PC-9 (cell line): ENCODE data around the gene MYO7B. TPM values are rescaled to one million over a fixed set of nuclear protein-coding genes. Genes with fewer than 3 reads are reported as not detected.
A peak's percentile ranks its signal among the peaks of the same experiment; 100 is the strongest.

Experiments
- Bru-seq: library from RNA; stranded (reverse); fragments of 400-500 nt; gene quantifications from one replicate; lab custom pipeline; 2021; lab: Mats Ljungman, UMichigan
- BruChase-seq, 2 experiments: library from RNA; stranded (reverse); fragments of 400-500 nt; gene quantifications; one replicate each; lab custom pipeline; 2021; lab: Mats Ljungman, UMichigan
- BruUV-seq: library from RNA; stranded (reverse); fragments of 400-500 nt; replicated peaks from 2 replicates; lab custom pipeline; 2021; lab: Mats Ljungman, UMichigan
- CTCF ChIA-PET: fragments of 300-600 bp; sonication (Branson Sonifier 250); formaldehyde crosslinking; loops from one replicate; lab custom pipeline; 2022; ENCODE audit warnings: antibody characterized with exemption; lab: Charles Lee
- POLR2A ChIA-PET: fragments of 300-600 bp; sonication (Branson Sonifier 250); formaldehyde crosslinking; loops from one replicate; lab custom pipeline; 2022; ENCODE audit warnings: antibody characterized with exemption; ENCODE audit not compliant: unreplicated experiment; lab: Charles Lee
- DNase-seq, 2 experiments: peaks; one replicate each; pipeline versions ENCODE4 v3.0.0 to v3.0.0-alpha.2; 2015 to 2022; ENCODE audit warnings: mixed read lengths in 1 of 2
- H2AFZ ChIP-seq: fragments of 200-600 bp; sonication (generic); 2 replicates; pipeline ENCODE4 v1.8.1; 2017; ENCODE audit warnings: antibody characterized with exemption
- H3F3A ChIP-seq: fragments of 200-600 bp; sonication (generic); 2 replicates; pipeline ENCODE4 v1.8.1; 2017; ENCODE audit warnings: antibody characterized with exemption, mild to moderate bottlenecking, low read depth; ENCODE audit not compliant: insufficient read depth
- H3K27ac ChIP-seq: fragments of 200-600 bp; sonication (generic); 2 replicates; pipeline ENCODE4 v1.6.1; 2016; ENCODE audit warnings: mixed run types
- H3K27me3 ChIP-seq: fragments of 200-600 bp; sonication (generic); 2 replicates; pipeline ENCODE4 v1.6.1; 2016; ENCODE audit warnings: low read depth, mixed run types; ENCODE audit not compliant: insufficient read depth
- H3K36me3 ChIP-seq: fragments of 200-600 bp; sonication (generic); 2 replicates; pipeline ENCODE4 v1.6.1; 2016; ENCODE audit warnings: low read depth, mixed run types
- H3K4me1 ChIP-seq: fragments of 200-600 bp; sonication (generic); replicated peaks from 2 replicates; pipeline ENCODE4 v1.6.1; 2016; ENCODE audit warnings: mixed run types; ENCODE audit not compliant: insufficient read depth
- H3K4me2 ChIP-seq: fragments of 200-600 bp; sonication (generic); 2 replicates; pipeline ENCODE4 v1.6.1; 2017; ENCODE audit warnings: mixed run types
- H3K4me3 ChIP-seq: fragments of 200-600 bp; sonication (generic); 2 replicates; pipeline ENCODE4 v1.6.1; 2016; ENCODE audit warnings: mixed run types
- H3K79me2 ChIP-seq: fragments of 200-600 bp; sonication (generic); 2 replicates; pipeline ENCODE4 v1.6.1; 2017; ENCODE audit warnings: low read depth, mixed run types
- H3K9me2 ChIP-seq: fragments of 200-600 bp; sonication (generic); 2 replicates; pipeline ENCODE4 v1.8.1; 2017; ENCODE audit warnings: mild to moderate bottlenecking; ENCODE audit not compliant: insufficient read depth
- H3K9me3 ChIP-seq: fragments of 200-600 bp; sonication (generic); 2 replicates; pipeline ENCODE4 v1.8.1; 2016; ENCODE audit warnings: low read depth; ENCODE audit not compliant: insufficient read depth
- H4K20me1 ChIP-seq: fragments of 200-600 bp; sonication (generic); 2 replicates; pipeline ENCODE4 v1.8.1; 2017; ENCODE audit not compliant: insufficient read depth
- CTCF ChIP-seq: fragments of 200-600 bp; sonication (generic); conservative IDR thresholded peaks from 2 replicates; pipeline ENCODE4 v1.6.1; 2017; ENCODE audit warnings: mixed run types, antibody characterized with exemption, mild to moderate bottlenecking, moderate library complexity
- EZH2 ChIP-seq: fragments of 200-600 bp; sonication (generic); IDR thresholded peaks from 2 replicates; pipeline ENCODE4 v1.8.0; 2017; ENCODE audit warnings: antibody characterized with exemption, low read depth
- intact Hi-C: fragments of 100-400 bp; cut with micrococcal nuclease; formaldehyde crosslinking; loops from one replicate; pipeline ENCODE4 v1.10.0; 2022; ENCODE audit not compliant: unreplicated experiment
- long read RNA-seq: library from polyadenylated mRNA; stranded (forward); transcript quantifications from one replicate; pipeline ENCODE4 v2.0.0, GENCODE V29; 2022
- total RNA-seq: library from RNA; stranded (reverse); gene quantifications from 2 replicates; pipeline ENCODE4 v1.2.3, GENCODE V29; 2021

The MYO7B gene
- total RNA-seq, result not detected in 2 replicates
- Bru-seq, nascent RNA, result percentile 4 among the genes with signal in this experiment
- percentile 5 among the genes with signal in this experiment for BruChase-seq, experiment 1, labeled RNA remaining after a 2-hour chase
- percentile 5 among the genes with signal in this experiment for BruChase-seq, experiment 2, labeled RNA remaining after a 6-hour chase
- long read RNA-seq, result 0 reads

- H3F3A ChIP-seq, result 0 out of 2 replicates have a peak, but pooled peaks cover 6% of the 10 kb centered on the region
- no peaks in the 10 kb centered on the region for H4K20me1 ChIP-seq
- no TSS peak for BruUV-seq
- no peak within 1 kb of the TSS for H3K4me3 ChIP-seq
- H3K36me3 ChIP-seq, result no peaks in the 10 kb centered on the region
- no peaks in the 10 kb centered on the region for H3K79me2 ChIP-seq
- TF ChIP-seq CTCF (no peak), EZH2 (no peak)
- H3K27ac ChIP-seq, result no peak within 1 kb of the TSS
- peaks cover 12% of the 10 kb centered on the region for H3K4me1 ChIP-seq
- no peaks in the 10 kb centered on the region for H3K9me2 ChIP-seq
- peak in 1 of 2 experiments; percentile 32 for DNase-seq
- H2AFZ ChIP-seq, result no peak within 1 kb of the TSS
- no peak within 1 kb of the TSS for H3K4me2 ChIP-seq
- ChIA-PET CTCF (no interaction called here), POLR2A (no interaction called here)
- peaks cover 22% of the 10 kb centered on the region for H3K27me3 ChIP-seq
- intact Hi-C loops, result no loop called here
- H3K9me3 ChIP-seq, result no peaks in the 10 kb centered on the region
Observed at GRCh38 chr2:127535422-127535901, at the start of gene MYO7B. TSS of gene MYO7B (plus strand) at chr2:127535683. CDS start at chr2:127559723, 24,040 bp downstream.

GRCh38 chr2:127485694-127486071 lies 49.8 kb upstream of the MYO7B start:
- H2AFZ ChIP-seq, result no peak overlapping the region
- no peak overlapping the region for H3K4me3 ChIP-seq
- ChIA-PET POLR2A (no interaction called here), CTCF (no interaction called here)
- DNase-seq, result peak in 1 of 2 experiments; percentile 30
- no peak overlapping the region for H3K27ac ChIP-seq
- H3K9me3 ChIP-seq, result no peaks in the 10 kb centered on the region
- no TSS peak for BruUV-seq
- H3K36me3 ChIP-seq, result peaks cover 55% of the 10 kb centered on the region
- H3K4me1 ChIP-seq, result no peaks in the 10 kb centered on the region
- no peaks in the 10 kb centered on the region for H3K9me2 ChIP-seq
- H4K20me1 ChIP-seq, result peaks cover 16% of the 10 kb centered on the region
- H3K4me2 ChIP-seq, result no peak overlapping the region
- no peaks in the 10 kb centered on the region for H3K27me3 ChIP-seq
- TF ChIP-seq EZH2 (no peak), CTCF (no peak)
- no peaks in the 10 kb centered on the region for H3K79me2 ChIP-seq
- intact Hi-C loops, result no loop called here
- H3F3A ChIP-seq, result peaks cover 14% of the 10 kb centered on the region; the same call in 1 of the 2 replicates

DNA sequence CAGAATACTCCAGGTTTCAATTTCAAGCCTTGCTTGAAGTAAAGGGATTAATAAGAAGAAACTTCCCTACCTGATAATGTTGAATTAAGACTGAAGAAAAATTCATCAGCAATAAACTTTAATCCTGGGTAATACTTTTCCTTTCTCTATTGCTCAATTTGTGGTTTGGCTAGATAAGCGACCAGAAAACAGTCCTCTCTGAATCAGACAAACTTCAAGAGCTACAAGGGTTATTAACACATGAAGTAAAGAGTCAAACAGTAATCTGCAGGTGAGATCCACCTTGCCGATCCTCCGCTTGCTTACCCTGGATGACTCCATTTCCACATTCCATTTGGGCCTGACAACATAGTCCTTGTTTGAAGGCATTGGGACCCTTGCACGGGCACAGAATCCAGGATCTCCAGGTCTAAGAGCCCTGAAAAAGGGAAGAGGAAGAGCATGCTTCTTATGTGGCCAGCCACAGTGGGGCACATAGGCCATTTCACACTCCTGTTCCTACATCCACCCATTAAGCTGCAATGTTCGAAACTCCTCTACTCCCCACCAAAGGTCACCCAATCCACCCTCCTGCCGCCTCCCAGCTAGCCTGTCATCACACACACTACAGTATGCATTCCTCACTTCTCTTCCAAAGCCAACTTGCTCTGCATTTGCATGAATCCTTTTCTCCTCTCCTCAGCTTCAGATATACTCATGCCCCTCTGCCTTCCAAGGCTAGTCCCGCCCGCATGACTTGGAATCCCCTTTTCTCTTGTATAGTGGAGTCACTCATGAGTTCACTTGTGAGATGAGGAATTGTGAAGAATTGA lies 49.0 kb upstream of the MYO7B start:
- Histone ChIP-seq H3K36me3 (peaks cover 54% of the 10 kb centered on the region), H3K27me3 (no peaks in the 10 kb centered on the region), H3K27ac (no peak overlapping the region), H3K4me3 (no peak overlapping the region), H3K9me2 (no peaks in the 10 kb centered on the region), H3F3A (peaks cover 8% of the 10 kb centered on the region; the same call in 1 of the 2 replicates), H4K20me1 (peaks cover 16% of the 10 kb centered on the region), H2AFZ (no peak overlapping the region), H3K9me3 (no peaks in the 10 kb centered on the region), H3K4me2 (no peak overlapping the region), H3K4me1 (no peaks in the 10 kb centered on the region), H3K79me2 (no peaks in the 10 kb centered on the region)
- peak in 1 of 2 experiments; percentile 20 for DNase-seq
- BruUV-seq, result no TSS peak
- no peak for TF ChIP-seq CTCF
- TF ChIP-seq EZH2, result no peak
- CTCF ChIA-PET, result no interaction called here
- intact Hi-C loops, result no loop called here
- POLR2A ChIA-PET, result no interaction called here
